Middle frontal gyrus (tissue), 1 donor: Measurements from ENCODE around the gene DOCK4.

Source experiments
- DNase-seq: peaks from one replicate; pipeline ENCODE4 v3.0.0-alpha.2; 2015; ENCODE audit warnings: low spot score; ENCODE audit errors: extremely low spot score

DOCK4 gene

GRCh38 chr7:112081778-112082177 lies 124.4 kb downstream of the DOCK4 start:
- DNase-seq, result no peak

- DNase-seq, result no peak
Measured at GRCh38 chr7:112080978-112081377, 125.2 kb downstream of the DOCK4 start.

GRCh38 chr7:112080441-112080840 lies 125.8 kb downstream of the DOCK4 start:
- no peak for DNase-seq

GRCh38 chr7:112079673-112080072 lies 126.5 kb downstream of the DOCK4 start:
- DNase-seq, result no peak

GRCh38 chr7:112079122-112079521 lies 127.1 kb downstream of the DOCK4 start:
- no peak for DNase-seq

GRCh38 chr7:112076324-112076723 lies 129.9 kb downstream of the DOCK4 start:
- no peak for DNase-seq

- DNase-seq, result no peak
Measured at GRCh38 chr7:112074464-112074863, 131.7 kb downstream of the DOCK4 start.

GRCh38 chr7:112073530-112073929 lies 132.7 kb downstream of the DOCK4 start:
- DNase-seq, result no peak

- DNase-seq, result no peak
Measured at GRCh38 chr7:112072541-112073245, 133.5 kb downstream of the DOCK4 start.

- DNase-seq, result no peak
Measured at GRCh38 chr7:112071856-112072255, 134.3 kb downstream of the DOCK4 start.

GRCh38 chr7:112070674-112071256 lies 135.4 kb downstream of the DOCK4 start:
- no peak for DNase-seq

- DNase-seq, result no peak
Measured at GRCh38 chr7:112069879-112070321, 136.3 kb downstream of the DOCK4 start.

- no peak for DNase-seq
Measured at GRCh38 chr7:112068967-112069366, 137.2 kb downstream of the DOCK4 start.

- no peak for DNase-seq
Measured at GRCh38 chr7:112067632-112068540, 138.3 kb downstream of the DOCK4 start.

- DNase-seq, result no peak
Measured at GRCh38 chr7:112067200-112067599, 139.0 kb downstream of the DOCK4 start.

GRCh38 chr7:112065758-112066157 lies 140.4 kb downstream of the DOCK4 start:
- no peak for DNase-seq

- no peak for DNase-seq
Measured at GRCh38 chr7:112064627-112065385, 141.4 kb downstream of the DOCK4 start.

GRCh38 chr7:112063974-112064373 lies 142.2 kb downstream of the DOCK4 start:
- DNase-seq, result no peak

GRCh38 chr7:112061051-112061450 lies 145.1 kb downstream of the DOCK4 start:
- no peak for DNase-seq

GRCh38 chr7:112060625-112061024 lies 145.6 kb downstream of the DOCK4 start:
- DNase-seq, result no peak

GRCh38 chr7:112059675-112060074 lies 146.5 kb downstream of the DOCK4 start:
- DNase-seq, result no peak
